WTC11 (cell line): ENCODE results near the gene CEP131. TPM values are rescaled to one million over a fixed set of nuclear protein-coding genes. Genes with fewer than 3 reads are reported as not detected.
A peak's percentile ranks its signal among the peaks of the same experiment; 100 is the strongest.

Source experiments
- ATAC-seq: fragments of 200-7000 bp; cut with Tn5 transposase; 2 replicates; pipeline ENCODE4 v1.10.0; 2021; ENCODE audit warnings: mild to moderate bottlenecking, moderate library complexity
- CTCF ChIA-PET: fragments of 300-600 bp; sonication (Branson Sonifier 250); formaldehyde crosslinking; loops from one replicate; lab custom pipeline; 2021; ENCODE audit warnings: antibody characterized with exemption; lab: Charles Lee
- POLR2A ChIA-PET: fragments of 350-600 bp; sonication (Branson Sonifier 250); formaldehyde crosslinking; loops from one replicate; lab custom pipeline; 2021; ENCODE audit warnings: antibody characterized with exemption; lab: Charles Lee
- DNase-seq: peaks from one replicate; pipeline ENCODE4 v3.0.0; 2021; ENCODE audit warnings: low spot score
- H3K27ac Mint-ChIP-seq: 2 replicates; pipeline ENCODE4 v1.8.0; 2021; ENCODE audit warnings: mixed read lengths
- H3K27me3 Mint-ChIP-seq: 2 replicates; pipeline ENCODE4 v1.8.0; 2021; ENCODE audit warnings: low read depth, mild to moderate bottlenecking, moderate library complexity, mixed read lengths
- H3K36me3 Mint-ChIP-seq: 2 replicates; pipeline ENCODE4 v1.8.0; 2021; ENCODE audit warnings: mixed read lengths
- H3K4me1 Mint-ChIP-seq: 2 replicates; pipeline ENCODE4 v1.8.0; 2022; ENCODE audit warnings: mixed read lengths
- H3K4me3 Mint-ChIP-seq: 2 replicates; pipeline ENCODE4 v1.8.0; 2021; ENCODE audit warnings: mild to moderate bottlenecking, moderate library complexity, mixed read lengths
- H3K9me3 Mint-ChIP-seq: 2 replicates; pipeline ENCODE4 v1.8.0; 2021; ENCODE audit warnings: mixed read lengths
- ARID4B ChIP-seq: sonication (generic); formaldehyde crosslinking; IDR thresholded peaks from 2 replicates; pipeline ENCODE4 v1.8.0; 2023; ENCODE audit warnings: missing genetic modification reagents, mild to moderate bottlenecking, borderline replicate concordance
- ATF1 ChIP-seq: sonication (generic); formaldehyde crosslinking; IDR thresholded peaks from 2 replicates; pipeline ENCODE4 v1.8.1; 2023; ENCODE audit warnings: mild to moderate bottlenecking, moderate library complexity, missing genetic modification reagents
- ATF3 ChIP-seq: sonication (generic); formaldehyde crosslinking; conservative IDR thresholded peaks from 2 replicates; pipeline ENCODE4 v1.8.1; 2022; ENCODE audit warnings: mild to moderate bottlenecking, missing genetic modification reagents
- CBFB ChIP-seq: sonication (generic); formaldehyde crosslinking; IDR thresholded peaks from 2 replicates; pipeline ENCODE4 v1.8.1; 2022; ENCODE audit warnings: mild to moderate bottlenecking, low read depth, missing genetic modification reagents
- CTCF ChIP-seq: fragments of 200-600 bp; IDR thresholded peaks from 2 replicates; pipeline ENCODE4 v1.8.0; 2022; ENCODE audit warnings: antibody characterized with exemption
- ELF4 ChIP-seq: sonication (generic); formaldehyde crosslinking; IDR thresholded peaks from 2 replicates; pipeline ENCODE4 v1.8.1; 2022; ENCODE audit warnings: low read depth, mild to moderate bottlenecking, moderate library complexity, missing genetic modification reagents
- ERG ChIP-seq: fragments of 250-450 bp; sonication (Bioruptor Pico); IDR thresholded peaks from 2 replicates; pipeline ENCODE4 v1.8.0; 2021; ENCODE audit warnings: mild to moderate bottlenecking
- ETV6 ChIP-seq: sonication (generic); formaldehyde crosslinking; IDR thresholded peaks from 2 replicates; pipeline ENCODE4 v1.8.1; 2022; ENCODE audit warnings: mild to moderate bottlenecking, missing genetic modification reagents
- GTF2I ChIP-seq: fragments of 250-450 bp; sonication (Bioruptor Pico); conservative IDR thresholded peaks from 2 replicates; pipeline ENCODE4 v1.4.0; 2021; ENCODE audit warnings: mild to moderate bottlenecking
- HMGXB4 ChIP-seq: sonication (generic); formaldehyde crosslinking; IDR thresholded peaks from 2 replicates; pipeline ENCODE4 v1.8.1; 2023; ENCODE audit warnings: mild to moderate bottlenecking, moderate library complexity, missing genetic modification reagents
- IRF1 ChIP-seq: sonication (generic); formaldehyde crosslinking; IDR thresholded peaks from 2 replicates; pipeline ENCODE4 v1.8.0; 2023; ENCODE audit warnings: missing genetic modification reagents
- JUN ChIP-seq: sonication (generic); formaldehyde crosslinking; IDR thresholded peaks from 2 replicates; pipeline ENCODE4 v1.8.0; 2023; ENCODE audit warnings: mild to moderate bottlenecking, missing genetic modification reagents
- NFE2L1 ChIP-seq: sonication (generic); formaldehyde crosslinking; IDR thresholded peaks from 2 replicates; pipeline ENCODE4 v1.8.1; 2023; ENCODE audit warnings: missing genetic modification reagents
- NR2C2 ChIP-seq: sonication (generic); formaldehyde crosslinking; IDR thresholded peaks from 2 replicates; pipeline ENCODE4 v1.8.0; 2022; ENCODE audit warnings: mild to moderate bottlenecking, missing genetic modification reagents
- PRDM15 ChIP-seq: sonication (generic); formaldehyde crosslinking; IDR thresholded peaks from 2 replicates; pipeline ENCODE4 v1.8.0; 2022; ENCODE audit warnings: missing genetic modification reagents
- SMAD3 ChIP-seq: sonication (generic); formaldehyde crosslinking; IDR thresholded peaks from 2 replicates; pipeline ENCODE4 v1.8.0; 2022; ENCODE audit warnings: missing genetic modification reagents, mild to moderate bottlenecking, borderline replicate concordance
- TCF7 ChIP-seq: sonication (generic); formaldehyde crosslinking; IDR thresholded peaks from 2 replicates; pipeline ENCODE4 v1.8.0; 2022; ENCODE audit warnings: mild to moderate bottlenecking, low read depth, missing genetic modification reagents, moderate library complexity
- ZNF138 ChIP-seq: sonication (generic); formaldehyde crosslinking; conservative IDR thresholded peaks from 2 replicates; pipeline ENCODE4 v1.8.1; 2022; ENCODE audit warnings: mild to moderate bottlenecking, moderate library complexity, missing genetic modification reagents
- ZNF425 ChIP-seq: fragments of 250-450 bp; sonication (Bioruptor Pico); conservative IDR thresholded peaks from 2 replicates; pipeline ENCODE4 v1.9.0; 2021; ENCODE audit warnings: mild to moderate bottlenecking
- total RNA-seq: library from RNA; stranded (reverse); gene quantifications from 3 replicates; pipeline ENCODE4 v1.2.3, GENCODE V29; 2021

The CEP131 gene
- total RNA-seq, 1 experiment from 2014 or later, result 35.2 TPM

- ATAC-seq (no peak), DNase-seq (no peak)
- Mint-ChIP-seq H3K4me3 (peak overlapping the region; percentile 56; the same call in 1 of the 2 replicates), H3K9me3 (no peaks in the 10 kb centered on the region), H3K4me1 (no peaks in the 10 kb centered on the region), H3K36me3 (no peaks in the 10 kb centered on the region), H3K27me3 (peaks cover 9% of the 10 kb centered on the region), H3K27ac (no peak overlapping the region)
- TF ChIP-seq ATF3, result no peak
- TF ChIP-seq ETV6, result no peak
- no peak for TF ChIP-seq NR2C2
- TF ChIP-seq ATF1 (CRISPR knock-in tag), result no peak
- no peak for TF ChIP-seq ZNF425 (CRISPR knock-in tag)
- no peak for TF ChIP-seq ZNF138
- TF ChIP-seq GTF2I (CRISPR knock-in tag), result no peak
- no peak for TF ChIP-seq CBFB (CRISPR knock-in tag)
- TF ChIP-seq IRF1 (CRISPR knock-in tag), result no peak
- no peak for TF ChIP-seq SMAD3 (CRISPR knock-in tag)
- no peak for TF ChIP-seq HMGXB4 (CRISPR knock-in tag)
- no peak for TF ChIP-seq NFE2L1 (CRISPR knock-in tag)
- ChIA-PET POLR2A (no interaction called here), CTCF (interaction anchor here (1.4 kb wide), 1 partner anchor 46 kb away, joined by 3 read pairs; no protein-coding TSS in a partner anchor)
Observed at GRCh38 chr17:81167638-81168037, 55.1 kb downstream of the CEP131 start.

GRCh38 chr17:81167194-81167524, 55.6 kb downstream of the CEP131 start:
- Mint-ChIP-seq H3K27me3 (peaks cover 9% of the 10 kb centered on the region), H3K36me3 (no peaks in the 10 kb centered on the region), H3K4me3 (peak overlapping the region; percentile 56), H3K4me1 (no peaks in the 10 kb centered on the region), H3K27ac (no peak overlapping the region), H3K9me3 (no peaks in the 10 kb centered on the region)
- no peak for ATAC-seq
- DNase-seq, result no peak
- POLR2A ChIA-PET, result no interaction called here
- CTCF ChIA-PET, result no interaction called here
- TF ChIP-seq TCF7 (CRISPR knock-in tag) (no peak), ARID4B (CRISPR knock-in tag) (no peak), JUN (CRISPR knock-in tag) (no peak), ATF1 (CRISPR knock-in tag) (no peak), PRDM15 (no peak), ELF4 (no peak), ERG (no peak), CBFB (CRISPR knock-in tag) (no peak), CTCF (no peak)
